Activated CD4-positive, alpha-beta T cell treated with anti-CD3 and anti-CD28 coated beads, Interleukin-2, amount 50 U/mL, for 4 hours (primary cell): ENCODE data around the gene CLIP4.

Source experiments
- DNase-seq, 2 experiments: peaks; one replicate each; pipeline ENCODE4 v3.0.0-alpha.2; 2020

Gene CLIP4

GRCh38 chr2:29139152-29139551 lies 23.9 kb downstream of the CLIP4 start:
- DNase-seq = no peak

- DNase-seq = no peak
These were observed 24.5 kb downstream of the CLIP4 start for GRCh38 chr2:29139731-29140130.

GRCh38 chr2:29143657-29144056 lies 28.4 kb downstream of the CLIP4 start:
- no peak for DNase-seq

GRCh38 chr2:29146197-29146596 lies 31.0 kb downstream of the CLIP4 start:
- DNase-seq = no peak

GRCh38 chr2:29147963-29148362 lies 32.7 kb downstream of the CLIP4 start:
- DNase-seq = no peak

GRCh38 chr2:29154610-29155009 lies 39.4 kb downstream of the CLIP4 start:
- DNase-seq = no peak

GRCh38 chr2:29155578-29155977 lies 40.4 kb downstream of the CLIP4 start:
- DNase-seq = no peak

GRCh38 chr2:29157131-29157530 lies 41.9 kb downstream of the CLIP4 start:
- no peak for DNase-seq

- no peak for DNase-seq
These were observed 43.9 kb downstream of the CLIP4 start for GRCh38 chr2:29159125-29159524.

GRCh38 chr2:29160184-29160583 lies 45.0 kb downstream of the CLIP4 start:
- DNase-seq = no peak

- DNase-seq = no peak
These were observed 47.2 kb downstream of the CLIP4 start for GRCh38 chr2:29162204-29162928.

- DNase-seq = no peak
These were observed 49.1 kb downstream of the CLIP4 start for GRCh38 chr2:29164091-29164846.

- DNase-seq = no peak
These were observed 50.4 kb downstream of the CLIP4 start for GRCh38 chr2:29165362-29166241.

- DNase-seq = no peak
These were observed 51.2 kb downstream of the CLIP4 start for GRCh38 chr2:29166242-29167039.

- no peak for DNase-seq
These were observed 59.7 kb downstream of the CLIP4 start for GRCh38 chr2:29174937-29175336.

GRCh38 chr2:29175338-29175737 lies 60.1 kb downstream of the CLIP4 start:
- no peak for DNase-seq

GRCh38 chr2:29182334-29182733 lies 67.1 kb downstream of the CLIP4 start:
- DNase-seq = no peak

- DNase-seq = no peak
These were observed 67.7 kb downstream of the CLIP4 start for GRCh38 chr2:29182920-29183319.

- DNase-seq = no peak
These were observed 69.3 kb downstream of the CLIP4 start for GRCh38 chr2:29184531-29184930.

GRCh38 chr2:29186817-29187216 lies 71.6 kb downstream of the CLIP4 start:
- DNase-seq = no peak

GRCh38 chr2:29187926-29188325 lies 72.7 kb downstream of the CLIP4 start:
- no peak for DNase-seq

- no peak for DNase-seq
These were observed 73.8 kb downstream of the CLIP4 start for GRCh38 chr2:29189052-29189451.

GRCh38 chr2:29191817-29192216 lies 76.6 kb downstream of the CLIP4 start:
- no peak for DNase-seq
